ENCODE measurements around the gene LFNG.

- TF ChIP-seq ELF4 (IDR thresholded peaks at IDR 0.05) (no peak), PKNOX1 (IDR thresholded peaks at IDR 0.05) (no peak), CTBP1 (IDR thresholded peaks at IDR 0.05; ENCODE audit: borderline replicate concordance) (no peak), BHLHE40 (IDR thresholded peaks at IDR 0.05; ENCODE audit: borderline replicate concordance) (no peak), SUZ12 (IDR thresholded peaks at IDR 0.05) (no peak), FOXM1 (IDR thresholded peaks at IDR 0.05; ENCODE audit: borderline replicate concordance) (no peak), ZNF384 (IDR thresholded peaks at IDR 0.05) (no peak), ARNT (IDR thresholded peaks at IDR 0.05) (no peak), FOXA1 (IDR thresholded peaks at IDR 0.05) (no peak), L3MBTL2 (conservative IDR thresholded peaks at IDR 0.05) (no peak)
These were observed 36.1 kb upstream of the LFNG start for GRCh38 chr7:2483494-2483893.

Measured in HEK293T (cell line).